HepG2 (cell line): ENCODE measurements around the gene ZNF444. TPM values are rescaled to one million over a fixed set of nuclear protein-coding genes. Genes with fewer than 3 reads are reported as not detected.
A peak's percentile ranks its signal among the peaks of the same experiment; 100 is the strongest.

Experiments used
- ASH2L ChIP-seq: fragments of 300-600, 200-600 bp; sonication (generic); IDR thresholded peaks from 2 replicates; pipeline ENCODE4 v1.7.0; 2017; ENCODE audit warnings: low read depth, mild to moderate bottlenecking, moderate library complexity, mixed read lengths, low read length; ENCODE audit not compliant: insufficient read length
- HOXA7 ChIP-seq: sonication (generic); formaldehyde crosslinking; IDR thresholded peaks from 2 replicates; pipeline ENCODE4 v1.8.1; 2022; ENCODE audit warnings: mild to moderate bottlenecking, missing genetic modification reagents, moderate library complexity
- KAT7 ChIP-seq: IDR thresholded peaks from 2 replicates; pipeline ENCODE4 v1.6.1; 2018; ENCODE audit warnings: borderline replicate concordance, missing compliant biosample characterization
- KMT2A ChIP-seq: sonication (generic); formaldehyde crosslinking; IDR thresholded peaks from 2 replicates; pipeline ENCODE4 v1.4.0; 2020; ENCODE audit warnings: missing genetic modification reagents
- NFAT5 ChIP-seq: sonication (generic); formaldehyde crosslinking; IDR thresholded peaks from 2 replicates; pipeline ENCODE4 v1.4.0; 2020; ENCODE audit warnings: missing genetic modification reagents
- PRDM4 ChIP-seq: sonication (generic); formaldehyde crosslinking; IDR thresholded peaks from 2 replicates; pipeline ENCODE4 v1.9.0; 2021; ENCODE audit warnings: missing genetic modification reagents, borderline replicate concordance
- SRSF9 ChIP-seq: fragments of 200-400 bp; formaldehyde crosslinking; IDR thresholded peaks from 2 replicates; pipeline ENCODE4 v1.6.1; 2018; ENCODE audit warnings: borderline replicate concordance, mild to moderate bottlenecking, low read depth, low read length; ENCODE audit not compliant: insufficient read depth, poor library complexity, severe bottlenecking
- TRIM24 ChIP-seq: sonication (generic); formaldehyde crosslinking; IDR thresholded peaks from 2 replicates; pipeline ENCODE4 v1.8.0; 2022; ENCODE audit warnings: mild to moderate bottlenecking, missing genetic modification reagents
- ZFP36 ChIP-seq: fragments of 150-350 bp; IDR thresholded peaks from 2 replicates; pipeline ENCODE4 v1.6.1; 2018; ENCODE audit warnings: borderline replicate concordance, low read length, low read depth; ENCODE audit not compliant: partially characterized antibody
- ZMAT5 ChIP-seq: sonication (generic); formaldehyde crosslinking; IDR thresholded peaks from 2 replicates; pipeline ENCODE4 v1.5.0; 2020; ENCODE audit warnings: mild to moderate bottlenecking, low read depth, missing genetic modification reagents, borderline replicate concordance
- ZMYM3 ChIP-seq: sonication (generic); formaldehyde crosslinking; IDR thresholded peaks from 2 replicates; pipeline ENCODE4 v1.5.1; 2020; ENCODE audit warnings: mild to moderate bottlenecking, missing genetic modification reagents
- ZNF3 ChIP-seq: IDR thresholded peaks from 2 replicates; pipeline ENCODE4 v1.7.0; 2017; ENCODE audit warnings: inconsistent platforms
- ZNF354B ChIP-seq: sonication (generic); formaldehyde crosslinking; IDR thresholded peaks from 2 replicates; pipeline ENCODE4 v1.8.0; 2022; ENCODE audit warnings: mild to moderate bottlenecking, missing genetic modification reagents
- ZNF382 ChIP-seq: sonication (generic); formaldehyde crosslinking; IDR thresholded peaks from 2 replicates; pipeline ENCODE4 v1.5.0; 2020; ENCODE audit warnings: missing genetic modification reagents, mild to moderate bottlenecking, borderline replicate concordance
- ZNF468 ChIP-seq: sonication (generic); formaldehyde crosslinking; IDR thresholded peaks from 2 replicates; pipeline ENCODE4 v1.8.0; 2022; ENCODE audit warnings: mild to moderate bottlenecking, moderate library complexity, missing genetic modification reagents
- ZNF503 ChIP-seq: sonication (generic); formaldehyde crosslinking; IDR thresholded peaks from 2 replicates; pipeline ENCODE4 v1.4.0; 2020; ENCODE audit warnings: missing genetic modification reagents
- ZNF773 ChIP-seq: sonication (generic); formaldehyde crosslinking; IDR thresholded peaks from 2 replicates; pipeline ENCODE4 v1.4.0; 2020; ENCODE audit warnings: missing genetic modification reagents, borderline replicate concordance
- polyA plus RNA-seq, 8 experiments: library from polyadenylated mRNA; depleted of rRNA in 3 of 8; stranded (reverse) in 7 of 8; unstranded in 1 of 8; fragments of >200 nt; fragmentation: Illumina TruSeq in 4 of 8; extraction: Trizol in 4 of 8; gene quantifications; 2 replicates each; pipeline versions ENCODE4 v1.2.1 to v1.2.3, GENCODE V29; 2011 to 2016; ENCODE audit warnings: low read depth in 4 of 8, missing spikeins in 1 of 8, mixed read lengths in 1 of 8; ENCODE audit not compliant: insufficient read depth in 1 of 8
- total RNA-seq, 5 experiments: library from RNA; depleted of rRNA; stranded (reverse); fragments of >200 nt; fragmentation: Illumina TruSeq; extraction: Trizol; gene quantifications; 2 replicates each; pipeline ENCODE4 v1.2.3, GENCODE V29; 2016; ENCODE audit warnings: low read depth in 1 of 5

ZNF444 gene
- total and polyA plus RNA-seq, 2 of the 13 experiments (the other 11 are each of a cell fraction or from before 2014, with no cell fraction given), result 27.4 to 30.3 TPM

- no peak for TF ChIP-seq ZMAT5 (CRISPR knock-in tag)
- TF ChIP-seq ZNF468 (CRISPR knock-in tag), result no peak
- TF ChIP-seq PRDM4 (CRISPR knock-in tag), result no peak
- TF ChIP-seq KMT2A (CRISPR knock-in tag), result 0 out of 2 replicates have a peak, but pooled peaks have one; percentile 51
- no peak for TF ChIP-seq KAT7 (CRISPR knock-in tag)
- TF ChIP-seq ZMYM3, result no peak
- TF ChIP-seq ZNF382 (CRISPR knock-in tag), result no peak
- TF ChIP-seq ZNF503, result no peak
- no peak for TF ChIP-seq ZNF3 (CRISPR knock-in tag)
- TF ChIP-seq TRIM24 (CRISPR knock-in tag), result no peak
- no peak for TF ChIP-seq NFAT5 (CRISPR knock-in tag)
- TF ChIP-seq HOXA7, result no peak
- no peak for TF ChIP-seq SRSF9
- no peak for TF ChIP-seq ZFP36
- TF ChIP-seq ASH2L, result peak; percentile 37
- TF ChIP-seq ZNF354B, result no peak
- TF ChIP-seq ZNF773 (CRISPR knock-in tag), result no peak
These were observed 35.9 kb upstream of the ZNF444 start (continued) for GRCh38 chr19:56105090-56105701.
